ENCODE measurements around the gene ARHGAP31.
A peak's percentile ranks its signal among the peaks of the same experiment; 100 is the strongest.

Gene ARHGAP31

GRCh38 chr3:119453822-119454221 is 159.6 kb downstream of the ARHGAP31 start:
- in situ Hi-C loops (cut with HindIII; ENCODE audit: low sequenced_read_pairs): no loop called here
- H3K4me3 ChIP-seq (ENCODE audit: low read depth, low read length): no peak overlapping the region
- TF ChIP-seq, protein P1, sequence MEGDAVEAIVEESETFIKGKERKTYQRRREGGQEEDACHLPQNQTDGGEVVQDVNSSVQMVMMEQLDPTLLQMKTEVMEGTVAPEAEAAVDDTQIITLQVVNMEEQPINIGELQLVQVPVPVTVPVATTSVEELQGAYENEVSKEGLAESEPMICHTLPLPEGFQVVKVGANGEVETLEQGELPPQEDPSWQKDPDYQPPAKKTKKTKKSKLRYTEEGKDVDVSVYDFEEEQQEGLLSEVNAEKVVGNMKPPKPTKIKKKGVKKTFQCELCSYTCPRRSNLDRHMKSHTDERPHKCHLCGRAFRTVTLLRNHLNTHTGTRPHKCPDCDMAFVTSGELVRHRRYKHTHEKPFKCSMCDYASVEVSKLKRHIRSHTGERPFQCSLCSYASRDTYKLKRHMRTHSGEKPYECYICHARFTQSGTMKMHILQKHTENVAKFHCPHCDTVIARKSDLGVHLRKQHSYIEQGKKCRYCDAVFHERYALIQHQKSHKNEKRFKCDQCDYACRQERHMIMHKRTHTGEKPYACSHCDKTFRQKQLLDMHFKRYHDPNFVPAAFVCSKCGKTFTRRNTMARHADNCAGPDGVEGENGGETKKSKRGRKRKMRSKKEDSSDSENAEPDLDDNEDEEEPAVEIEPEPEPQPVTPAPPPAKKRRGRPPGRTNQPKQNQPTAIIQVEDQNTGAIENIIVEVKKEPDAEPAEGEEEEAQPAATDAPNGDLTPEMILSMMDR (IDR thresholded peaks at IDR 0.05; ENCODE audit: low read depth, low read length, missing control alignments): no peak
- DNase-seq (ENCODE audit: low read depth): no peak

DNA sequence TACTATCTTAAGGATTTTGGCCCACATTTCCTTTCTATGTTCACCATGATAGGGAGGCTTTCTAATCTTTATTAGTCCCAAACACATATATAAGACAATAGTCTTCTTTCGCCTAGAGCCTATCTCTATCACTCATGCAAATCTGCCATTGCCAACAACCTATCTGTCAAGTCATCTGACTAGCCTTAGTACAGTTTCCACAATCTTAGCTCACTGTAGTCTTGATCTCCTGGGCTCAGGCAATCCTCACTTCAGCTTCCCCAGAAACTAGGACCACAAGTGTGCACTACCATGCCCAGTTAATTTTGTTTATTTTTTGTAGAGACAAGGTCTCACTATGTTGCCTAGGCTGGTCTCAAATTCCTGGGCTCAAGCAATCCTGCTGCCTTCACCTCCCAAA is 162.3 kb downstream of the ARHGAP31 start:
- H3K4me3 ChIP-seq (ENCODE audit: low read depth, low read length): no peak overlapping the region
- in situ Hi-C loops (cut with HindIII; ENCODE audit: low sequenced_read_pairs): no loop called here
- TF ChIP-seq, protein P1 (IDR thresholded peaks at IDR 0.05; ENCODE audit: low read depth, low read length, missing control alignments): no peak
- DNase-seq (ENCODE audit: low read depth): no peak

- TF ChIP-seq, protein P1 (IDR thresholded peaks at IDR 0.05; ENCODE audit: low read depth, low read length, missing control alignments): no peak
- in situ Hi-C loops (cut with HindIII; ENCODE audit: low sequenced_read_pairs): no loop called here
- DNase-seq (ENCODE audit: low read depth): no peak
- no peak overlapping the region for H3K4me3 ChIP-seq (ENCODE audit: low read depth, low read length)
Observed at GRCh38 chr3:119457246-119457645, 163.1 kb downstream of the ARHGAP31 start.

GRCh38 chr3:119463171-119464169 is 169.3 kb downstream of the ARHGAP31 start, which contains the start of gene TMEM39A:
Gene TMEM39A (minus strand): TSS chr3:119463615. CDS start chr3:119462074, 1,541 bp downstream.
- TF ChIP-seq, protein P1 (IDR thresholded peaks at IDR 0.05; ENCODE audit: low read depth, low read length, missing control alignments): no peak
- H3K4me3 ChIP-seq (ENCODE audit: low read depth, low read length): peak within 1 kb of the TSS; percentile 99
- peak; percentile 97 for DNase-seq (ENCODE audit: low read depth)
- in situ Hi-C loops (cut with HindIII; ENCODE audit: low sequenced_read_pairs): no loop called here

DNA sequence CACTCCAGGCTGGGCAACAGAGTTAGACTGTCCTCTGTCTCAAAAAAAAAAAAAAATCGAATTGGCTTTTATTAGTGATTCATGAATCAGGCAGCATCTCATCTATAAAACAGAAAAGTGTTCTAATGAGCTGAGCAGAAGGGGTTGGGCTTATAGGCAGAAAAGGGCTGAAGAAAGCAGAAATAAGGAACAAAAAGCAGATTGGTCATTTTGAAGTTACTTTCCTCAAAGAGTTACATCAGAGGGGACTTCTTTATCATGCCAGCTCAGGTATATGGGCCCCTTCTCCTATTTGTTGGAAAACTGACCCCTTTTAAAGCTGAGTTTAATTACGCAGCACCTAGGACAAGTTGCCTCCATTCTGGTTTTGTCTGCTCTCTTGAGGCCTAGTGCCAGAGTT is 173.9 kb downstream of the ARHGAP31 start:
- no peak overlapping the region for H3K4me3 ChIP-seq (ENCODE audit: low read depth, low read length)
- in situ Hi-C loops (cut with HindIII; ENCODE audit: low sequenced_read_pairs): no loop called here

GRCh38 chr3:119469418-119470189 is 175.4 kb downstream of the ARHGAP31 start:
- no peak for DNase-seq (ENCODE audit: low read depth)
- peak overlapping the region; percentile 81 for H3K4me3 ChIP-seq (ENCODE audit: low read depth, low read length)
- TF ChIP-seq, protein P1 (IDR thresholded peaks at IDR 0.05; ENCODE audit: low read depth, low read length, missing control alignments): no peak
- in situ Hi-C loops (cut with HindIII; ENCODE audit: low sequenced_read_pairs): no loop called here

More for the DNA sequence above, 173.9 kb downstream of the ARHGAP31 start:
- DNase-seq (ENCODE audit: low read depth): no peak
- TF ChIP-seq, protein P1 (IDR thresholded peaks at IDR 0.05; ENCODE audit: low read depth, low read length, missing control alignments): no peak
